NOMO-1 treated with DMSO at 0.1 percent for 48 hours (cell line): ENCODE measurements around the gene LAMB3.
"Not testable (repeated sequence)": the region's sequence is repeated elsewhere in the genome, so short reads cannot be mapped to it uniquely, and the experiment has no call there.

Source experiments
- DNase-seq: peaks from one replicate; lab custom pipeline; 2025; ENCODE audit not compliant: unreplicated experiment; lab: John Stamatoyannopoulos, UW

LAMB3 gene

DNA sequence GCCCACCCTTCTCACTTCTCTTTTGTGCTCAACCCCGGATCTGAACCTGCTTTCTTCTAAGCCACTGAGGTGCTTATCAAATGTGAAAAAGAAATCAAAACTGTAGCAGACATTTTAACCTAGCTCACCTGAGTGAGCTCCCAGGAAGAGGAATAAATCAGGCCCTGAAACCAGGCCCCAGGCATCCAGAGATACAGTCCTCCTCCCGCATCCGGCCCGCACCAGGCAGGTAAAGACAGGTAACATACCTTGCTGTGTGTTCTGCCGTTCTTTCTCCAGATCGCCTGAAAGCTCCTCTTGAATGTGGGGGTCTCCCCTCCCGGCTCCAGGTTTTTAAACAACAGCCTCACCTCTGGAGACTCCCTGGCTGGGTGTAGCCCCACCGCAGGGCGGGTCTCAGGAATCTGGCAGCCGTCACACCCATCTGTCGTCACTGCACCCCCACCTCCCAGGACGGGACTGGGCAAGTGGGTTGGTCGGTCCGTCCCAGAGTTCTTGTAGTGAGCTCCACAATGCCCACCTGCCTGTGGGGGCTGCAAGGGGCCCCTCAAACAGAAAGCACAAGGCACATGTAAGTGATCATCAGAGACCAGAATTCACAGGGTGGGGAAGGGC is at the start of gene LAMB3:
Gene LAMB3 (minus strand): TSS at position 305 of the 615 bp plus-strand sequence. CDS start 1,481 bp downstream, outside the sequence.
- no peak for DNase-seq

- not testable (repeated sequence) for DNase-seq
These were observed 48.5 kb upstream of the LAMB3 start for GRCh38 chr1:209700686-209701085.

DNA sequence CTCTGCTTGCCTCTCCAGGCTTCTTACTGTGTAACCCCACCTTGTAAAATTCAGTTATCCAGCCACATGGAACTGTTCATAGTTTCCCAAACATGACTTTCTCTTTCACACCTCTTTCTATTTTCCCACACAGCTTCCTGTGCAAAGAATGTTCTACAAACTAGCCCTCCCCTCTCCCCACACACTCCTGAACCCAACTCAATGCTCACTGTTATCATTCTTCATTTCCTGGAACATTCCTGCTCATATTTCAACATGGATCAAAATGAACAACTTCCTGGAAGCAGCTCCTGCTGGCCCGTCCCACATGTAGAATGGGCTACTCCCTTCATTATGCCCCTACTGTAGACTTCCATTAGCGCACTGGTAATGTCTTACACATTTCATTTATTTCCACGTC is 44.9 kb upstream of the LAMB3 start:
- DNase-seq, result no peak

DNA sequence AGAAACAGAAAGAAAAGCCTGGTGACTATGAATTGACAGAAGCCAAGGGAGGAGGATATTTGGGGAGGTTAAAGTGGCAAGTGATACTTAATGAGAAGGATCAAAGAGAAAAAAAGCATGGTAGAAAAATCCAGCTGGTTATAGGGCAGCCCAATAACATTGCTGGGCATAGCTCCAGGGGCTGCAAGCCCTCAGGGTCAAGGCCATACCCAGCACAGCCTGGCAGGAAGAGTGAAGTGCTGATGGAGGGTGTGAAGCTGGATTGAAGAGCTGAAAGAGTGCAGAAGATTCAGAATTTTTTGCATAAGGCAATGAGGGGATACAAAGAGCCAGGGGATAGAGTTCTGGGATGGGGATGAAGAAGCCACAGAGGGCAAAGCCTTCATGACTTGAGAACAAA is 44.4 kb upstream of the LAMB3 start:
- DNase-seq, result no peak

DNA sequence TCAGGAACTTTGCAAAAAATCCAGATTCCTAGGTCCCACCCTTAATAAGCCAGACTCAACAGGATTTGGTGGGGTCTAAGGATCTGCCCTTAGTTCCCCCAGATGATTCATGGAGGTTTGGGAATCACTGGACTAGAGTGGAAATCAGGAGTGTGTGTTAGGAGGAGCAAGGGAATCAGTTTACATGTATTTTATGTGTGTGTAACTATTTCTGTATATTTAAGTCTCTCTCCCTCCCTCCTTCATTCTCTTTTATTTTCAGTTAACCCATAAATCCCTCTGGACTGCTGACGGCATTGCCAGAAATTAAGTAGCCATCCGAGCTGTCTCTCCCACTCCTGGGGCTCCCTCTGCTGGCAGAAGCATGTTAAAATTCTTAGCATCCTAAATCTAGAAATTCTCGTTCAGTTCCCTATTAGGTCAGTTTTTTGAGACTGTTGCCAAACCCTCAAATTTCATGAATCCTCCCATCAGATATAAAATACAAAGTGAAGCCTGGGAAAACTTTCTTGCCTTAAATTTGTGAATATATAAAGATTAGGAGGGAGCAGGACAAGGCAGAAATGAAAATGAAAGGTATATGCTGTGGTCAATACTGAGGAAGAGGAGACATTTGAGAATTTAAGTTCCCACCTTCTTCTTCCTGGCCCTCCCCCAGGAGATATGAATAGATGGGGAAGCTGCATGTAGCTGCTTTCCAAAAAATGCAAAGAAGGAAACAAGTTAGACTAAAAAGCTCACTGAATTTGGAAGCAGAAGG is 40.7 kb upstream of the LAMB3 start:
- DNase-seq, result peak; percentile 80

- no peak for DNase-seq
These were observed 40.1 kb upstream of the LAMB3 start for GRCh38 chr1:209692296-209692695.

DNA sequence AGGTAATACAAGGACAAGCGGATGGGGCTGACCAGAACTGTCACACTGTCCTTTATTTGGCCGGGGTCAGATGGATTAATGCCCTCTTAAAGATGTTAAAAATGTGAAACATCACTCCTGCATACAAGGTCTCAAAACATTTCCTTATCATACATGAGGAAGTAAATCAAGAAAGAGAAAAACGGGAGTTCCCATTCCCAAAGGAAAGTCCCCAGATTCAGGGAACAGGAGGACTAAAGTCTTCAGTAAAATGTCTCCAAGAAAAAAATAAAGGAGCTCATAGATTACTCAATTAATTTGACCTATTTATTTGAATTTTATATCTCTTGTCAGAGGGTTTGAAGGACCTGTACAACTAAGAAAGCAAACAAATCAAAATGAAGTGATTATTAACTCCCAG is 39.0 kb upstream of the LAMB3 start:
- no peak for DNase-seq

DNA sequence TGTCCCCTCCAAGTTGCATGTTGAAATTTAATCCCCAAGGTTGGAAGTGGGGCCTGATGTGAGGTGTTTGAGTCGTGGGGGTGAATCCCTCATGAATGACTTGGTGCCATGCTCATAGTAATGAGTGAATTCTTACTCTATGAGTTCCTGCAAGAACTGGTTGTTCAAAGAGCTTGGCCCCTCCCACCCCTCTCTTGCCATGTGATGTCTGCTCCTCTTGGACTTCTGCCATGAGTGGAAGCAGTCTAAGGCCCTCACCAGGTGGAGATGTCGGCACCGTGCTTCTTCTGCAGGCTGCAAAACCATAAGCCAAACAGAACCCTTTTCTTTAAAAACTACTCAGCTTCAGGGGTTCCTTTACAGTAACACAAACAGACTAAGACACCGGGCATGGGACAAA is 37.3 kb upstream of the LAMB3 start:
- DNase-seq, result no peak

DNA sequence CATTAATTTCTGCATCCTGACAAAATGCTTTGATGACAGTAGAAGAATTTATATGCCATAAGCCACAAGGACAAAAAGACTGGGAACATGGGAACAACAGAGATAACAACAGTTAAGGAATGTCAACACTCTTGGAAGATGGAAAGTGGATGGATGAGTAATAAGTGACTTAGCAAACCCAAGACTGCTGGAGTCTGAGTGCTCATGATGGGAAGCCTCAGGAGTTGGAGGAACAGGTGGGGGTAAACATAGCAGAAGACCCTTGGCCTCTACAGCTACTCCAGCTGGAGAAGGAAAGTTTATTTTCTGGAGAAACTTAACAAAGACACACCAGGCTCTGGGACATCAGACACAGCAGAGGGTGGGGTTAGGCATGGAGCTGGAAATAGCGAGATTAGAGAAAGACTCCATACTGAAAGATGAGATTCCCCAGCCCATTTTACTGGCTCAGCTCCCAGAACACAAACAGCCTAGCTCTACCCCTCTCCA is 36.6 kb upstream of the LAMB3 start:
- no peak for DNase-seq

DNA sequence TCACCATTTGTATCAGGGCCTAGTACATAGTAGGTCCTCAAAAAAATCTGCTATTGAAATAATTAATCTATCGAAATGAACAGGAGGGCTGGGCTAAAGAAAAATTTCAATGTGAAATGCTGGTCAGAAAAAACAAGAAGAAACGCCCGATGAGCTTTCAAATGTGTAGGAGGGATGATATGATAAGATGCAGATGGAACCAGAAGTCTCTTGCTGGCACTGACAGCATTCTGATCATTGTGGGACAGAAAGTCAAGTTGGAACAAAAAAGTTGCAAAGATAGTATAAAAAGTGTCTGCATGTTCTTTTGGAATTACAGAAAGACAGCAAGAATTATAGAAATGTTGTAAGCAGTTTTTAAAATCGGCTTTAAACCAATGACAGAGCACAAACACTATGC is 34.1 kb upstream of the LAMB3 start:
- DNase-seq, result no peak

GRCh38 chr1:209685821-209686220 is 33.6 kb upstream of the LAMB3 start:
- DNase-seq, result no peak

DNA sequence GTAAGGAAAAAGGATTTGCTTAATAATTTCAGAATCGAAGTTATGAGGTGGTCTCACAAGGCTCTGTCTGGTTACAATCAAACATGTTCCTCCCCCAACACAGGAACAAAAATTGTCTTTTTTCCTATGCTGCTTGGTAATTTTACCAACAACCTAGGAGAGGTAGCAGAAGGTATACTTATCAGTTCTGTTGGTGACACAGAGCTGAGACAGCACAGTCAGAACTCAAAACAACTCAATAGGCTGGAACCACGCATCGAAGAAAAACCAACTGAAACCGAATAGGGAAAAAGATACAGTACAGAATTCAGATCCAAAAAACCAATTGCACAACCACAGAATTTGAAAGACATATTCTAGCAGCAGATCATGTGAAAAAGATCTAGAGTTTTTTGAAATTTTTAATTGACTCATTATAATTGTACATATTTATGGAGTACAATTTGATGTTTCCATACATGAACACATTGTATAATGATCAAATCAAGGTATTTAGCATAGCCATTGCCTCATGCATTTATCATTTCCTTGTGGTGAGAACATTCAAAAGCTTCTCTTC is 26.8 kb upstream of the LAMB3 start:
- DNase-seq, result no peak

DNA sequence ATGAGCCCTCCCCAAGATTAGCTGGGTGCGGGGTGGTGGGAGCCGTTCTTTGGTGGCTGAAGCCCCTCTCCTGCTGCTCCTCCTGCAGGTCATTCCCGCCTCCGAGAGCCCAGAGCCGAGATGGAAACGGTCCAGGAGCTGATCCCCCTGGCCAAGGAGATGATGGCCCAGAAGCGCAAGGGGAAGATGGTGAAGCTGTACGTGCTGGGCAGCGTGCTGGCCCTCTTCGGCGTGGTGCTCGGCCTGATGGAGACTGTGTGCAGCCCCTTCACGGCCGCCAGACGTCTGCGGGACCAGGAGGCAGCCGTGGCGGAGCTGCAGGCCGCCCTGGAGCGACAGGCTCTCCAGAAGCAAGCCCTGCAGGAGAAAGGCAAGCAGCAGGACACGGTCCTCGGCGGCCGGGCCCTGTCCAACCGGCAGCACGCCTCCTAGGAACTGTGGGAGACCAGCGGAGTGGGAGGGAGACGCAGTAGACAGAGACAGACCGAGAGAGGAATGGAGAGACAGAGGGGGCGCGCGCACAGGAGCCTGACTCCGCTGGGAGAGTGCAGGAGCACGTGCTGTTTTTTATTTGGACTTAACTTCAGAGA is 23.4 kb upstream of the LAMB3 start:
- peak; percentile 8 for DNase-seq

GRCh38 chr1:209674957-209675564 is 22.8 kb upstream of the LAMB3 start, which contains the start of gene G0S2:
TSS of gene G0S2 (plus strand) at chr1:209675412. CDS start at chr1:209675685, 273 bp downstream.
- DNase-seq, result peak; percentile 66

- DNase-seq, result peak; percentile 64
These were observed 21.6 kb upstream of the LAMB3 start for GRCh38 chr1:209673631-209674417.

GRCh38 chr1:209672705-209673630 is 20.7 kb upstream of the LAMB3 start:
- peak; percentile 94 for DNase-seq

- DNase-seq, result no peak
These were observed 18.3 kb upstream of the LAMB3 start for GRCh38 chr1:209670441-209671082.

DNA sequence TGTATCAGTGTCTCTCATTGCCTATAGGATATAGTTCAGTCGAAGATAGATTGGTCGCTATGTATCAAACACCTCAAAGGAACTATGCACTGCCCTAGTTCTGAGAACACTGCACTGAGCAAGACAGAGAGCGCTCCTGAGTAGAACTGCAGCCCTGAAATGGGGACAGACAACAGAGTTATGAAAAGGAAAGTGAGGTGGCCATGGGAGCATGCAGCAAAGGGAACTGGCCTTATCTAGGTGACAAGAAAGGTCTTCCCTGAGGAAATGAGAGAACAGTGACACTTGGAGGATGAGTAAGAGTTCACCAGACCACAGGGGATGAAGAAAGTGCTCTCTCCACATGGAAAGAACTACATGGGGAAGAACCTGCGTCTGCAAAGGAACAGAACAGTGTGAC is 15.5 kb upstream of the LAMB3 start:
- no peak for DNase-seq

DNA sequence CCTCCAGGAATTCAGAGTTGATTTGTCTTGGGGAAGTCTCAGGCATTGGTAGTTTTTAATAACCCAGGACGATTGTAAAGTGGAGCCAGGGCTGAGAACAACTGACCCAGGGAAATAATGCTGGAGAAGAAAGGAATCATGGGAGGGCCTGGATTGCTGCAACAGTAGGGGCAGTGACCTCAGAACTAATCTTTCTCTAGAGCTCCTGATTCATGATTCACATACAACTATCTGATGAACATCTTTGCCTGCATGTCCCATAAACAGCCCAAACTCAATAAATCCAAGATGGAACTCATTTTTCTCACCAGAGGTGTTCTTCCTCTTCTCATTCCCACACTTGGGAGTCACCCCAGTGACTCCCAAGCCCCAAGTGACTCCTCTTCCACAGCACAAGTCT is 14.9 kb upstream of the LAMB3 start:
- no peak for DNase-seq
